Ascending aorta (tissue), 2 donors: ENCODE results near the gene S100B. TPM values are rescaled to one million over a fixed set of nuclear protein-coding genes. Genes with fewer than 3 reads are reported as not detected.

Source experiments
- DNase-seq, 2 donors: peaks; one replicate each; pipeline ENCODE4 v3.0.0-alpha.2; 2019; ENCODE audit warnings: low spot score in 2 of 2
- H3K27ac ChIP-seq, 2 donors: fragments of 200-600 bp; sonication (generic); one replicate each; pipeline ENCODE4 v1.5.1; 2016 to 2017; ENCODE audit warnings: mild to moderate bottlenecking in 1 of 2
- H3K27me3 ChIP-seq: fragments of 200-600 bp; sonication (generic); one replicate; pipeline ENCODE4 v1.5.1; 2017
- H3K36me3 ChIP-seq, 2 donors: fragments of 200-600 bp; sonication (generic); one replicate each; pipeline ENCODE4 v1.5.1; 2016
- H3K4me1 ChIP-seq, 2 donors: fragments of 200-600 bp; sonication (generic); one replicate each; pipeline ENCODE4 v1.5.1; 2016 to 2017; ENCODE audit warnings: mild to moderate bottlenecking in 1 of 2
- H3K4me3 ChIP-seq, 2 donors: fragments of 200-600 bp; sonication (generic); one replicate each; pipeline ENCODE4 v1.5.1; 2016 to 2017; ENCODE audit warnings: mild to moderate bottlenecking in 1 of 2
- H3K9me3 ChIP-seq, 2 donors: fragments of 200-600 bp; sonication (generic); one replicate each; pipeline ENCODE4 v1.5.1; 2016
- intact Hi-C: fragments of 100-400 bp; cut with DNase I; formaldehyde crosslinking; loops from one replicate; pipeline ENCODE4 v1.15.1; 2023
- total RNA-seq: library from RNA; depleted of rRNA; stranded (reverse); fragments of >200 nt; gene quantifications from one replicate; pipeline ENCODE4 v1.1.0, GENCODE V29; 2016
- TF ChIP-seq, protein P1 (sequence below), 3 experiments: fragments of 200-600 bp in 2 of 3; fragments of 450-650 bp in 1 of 3; sonication (generic) in 2 of 3; IDR thresholded peaks; one replicate each; pipeline ENCODE4 v1.5.1; 2016 to 2019; ENCODE audit warnings: antibody characterized with exemption in 3 of 3, mild to moderate bottlenecking in 1 of 3, moderate library complexity in 1 of 3

S100B gene
- total RNA-seq, 1 donor from 2014 or later = 0.53 TPM

DNA sequence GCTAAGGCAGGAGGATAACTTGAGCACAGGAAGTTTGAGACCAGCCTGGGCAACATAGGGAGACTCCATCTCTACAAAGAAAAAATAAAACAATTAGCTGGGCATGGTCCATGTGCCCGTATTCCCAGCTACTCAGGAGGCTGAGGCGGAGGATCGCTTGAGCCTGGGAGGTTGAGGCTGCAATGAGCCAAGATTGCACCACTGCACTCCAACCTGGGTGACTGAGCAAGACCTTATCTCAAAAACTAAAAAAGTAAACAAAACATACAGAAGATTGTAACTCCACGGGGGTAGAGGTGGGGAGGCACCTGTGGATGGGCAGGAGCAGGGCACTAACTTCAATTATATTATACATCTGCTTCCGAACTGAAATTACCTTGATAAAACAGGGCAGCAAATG, 4.6 kb downstream of the S100B start:
- Histone ChIP-seq H3K9me3 (no peaks in the 10 kb centered on the region), H3K4me1 (peaks cover 2 to 5% of the 10 kb centered on the region in 2 donors), H3K4me3 (no peak overlapping the region), H3K27ac (no peak overlapping the region), H3K36me3 (no peaks in the 10 kb centered on the region), H3K27me3 (no peaks in the 10 kb centered on the region)
- TF ChIP-seq, protein P1, sequence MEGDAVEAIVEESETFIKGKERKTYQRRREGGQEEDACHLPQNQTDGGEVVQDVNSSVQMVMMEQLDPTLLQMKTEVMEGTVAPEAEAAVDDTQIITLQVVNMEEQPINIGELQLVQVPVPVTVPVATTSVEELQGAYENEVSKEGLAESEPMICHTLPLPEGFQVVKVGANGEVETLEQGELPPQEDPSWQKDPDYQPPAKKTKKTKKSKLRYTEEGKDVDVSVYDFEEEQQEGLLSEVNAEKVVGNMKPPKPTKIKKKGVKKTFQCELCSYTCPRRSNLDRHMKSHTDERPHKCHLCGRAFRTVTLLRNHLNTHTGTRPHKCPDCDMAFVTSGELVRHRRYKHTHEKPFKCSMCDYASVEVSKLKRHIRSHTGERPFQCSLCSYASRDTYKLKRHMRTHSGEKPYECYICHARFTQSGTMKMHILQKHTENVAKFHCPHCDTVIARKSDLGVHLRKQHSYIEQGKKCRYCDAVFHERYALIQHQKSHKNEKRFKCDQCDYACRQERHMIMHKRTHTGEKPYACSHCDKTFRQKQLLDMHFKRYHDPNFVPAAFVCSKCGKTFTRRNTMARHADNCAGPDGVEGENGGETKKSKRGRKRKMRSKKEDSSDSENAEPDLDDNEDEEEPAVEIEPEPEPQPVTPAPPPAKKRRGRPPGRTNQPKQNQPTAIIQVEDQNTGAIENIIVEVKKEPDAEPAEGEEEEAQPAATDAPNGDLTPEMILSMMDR (IDR thresholded peaks at IDR 0.05) = no peak
- no peak for DNase-seq
- intact Hi-C loops = no loop called here

DNA sequence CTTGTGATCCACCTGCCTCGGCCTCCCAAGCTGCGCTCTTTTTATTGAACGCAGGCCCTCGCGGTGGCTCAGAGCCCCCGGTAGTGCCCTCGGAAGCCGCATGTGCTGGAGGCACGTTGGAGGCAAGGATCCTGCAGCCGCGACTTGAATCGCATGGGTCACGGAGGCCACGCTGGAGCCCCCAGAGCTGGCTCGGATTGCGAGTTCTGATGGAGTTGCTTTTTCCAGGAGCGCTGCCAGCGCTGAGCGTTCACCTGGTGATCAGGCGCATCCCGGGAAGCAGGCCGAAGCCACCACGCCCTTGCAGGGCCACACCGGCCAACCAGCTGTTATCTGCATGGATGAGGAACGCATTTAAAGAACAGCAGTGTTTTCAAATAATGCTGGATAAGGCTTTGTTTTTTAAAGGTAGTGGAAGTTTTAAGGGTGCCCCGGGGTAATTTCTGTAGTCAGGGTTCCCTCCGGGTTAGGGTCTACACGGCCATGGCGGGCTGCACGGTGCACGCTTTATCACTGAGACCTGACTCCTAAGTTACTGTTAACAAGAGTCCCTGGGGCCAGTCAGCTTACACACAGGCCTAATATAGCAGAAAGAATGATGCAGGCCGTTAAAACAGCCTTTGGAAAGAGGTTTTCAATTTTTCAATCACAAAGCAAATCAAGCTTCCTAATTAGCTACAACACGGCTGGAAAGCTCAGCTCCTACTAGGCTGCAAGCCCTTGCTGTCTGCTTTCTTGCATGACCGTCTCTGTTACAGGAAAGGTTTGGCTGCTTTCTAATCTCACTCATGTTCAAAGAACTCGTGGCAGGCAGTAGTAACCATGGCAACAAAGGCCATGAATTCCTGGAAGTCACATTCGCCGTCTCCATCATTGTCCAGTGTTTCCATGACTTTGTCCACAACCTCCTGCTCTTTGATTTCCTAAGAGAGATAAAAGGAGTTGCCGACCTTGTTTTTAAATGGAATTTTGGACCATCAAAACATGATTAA, 6.0 kb downstream of the S100B start:
- intact Hi-C loops = no loop called here
- Histone ChIP-seq H3K4me3 (no peak overlapping the region), H3K4me1 (peaks cover 2 to 5% of the 10 kb centered on the region in 2 donors), H3K9me3 (no peaks in the 10 kb centered on the region), H3K27ac (no peak overlapping the region), H3K27me3 (no peaks in the 10 kb centered on the region), H3K36me3 (no peaks in the 10 kb centered on the region)
- no peak for DNase-seq
- TF ChIP-seq, protein P1 (IDR thresholded peaks at IDR 0.05) = no peak

DNA sequence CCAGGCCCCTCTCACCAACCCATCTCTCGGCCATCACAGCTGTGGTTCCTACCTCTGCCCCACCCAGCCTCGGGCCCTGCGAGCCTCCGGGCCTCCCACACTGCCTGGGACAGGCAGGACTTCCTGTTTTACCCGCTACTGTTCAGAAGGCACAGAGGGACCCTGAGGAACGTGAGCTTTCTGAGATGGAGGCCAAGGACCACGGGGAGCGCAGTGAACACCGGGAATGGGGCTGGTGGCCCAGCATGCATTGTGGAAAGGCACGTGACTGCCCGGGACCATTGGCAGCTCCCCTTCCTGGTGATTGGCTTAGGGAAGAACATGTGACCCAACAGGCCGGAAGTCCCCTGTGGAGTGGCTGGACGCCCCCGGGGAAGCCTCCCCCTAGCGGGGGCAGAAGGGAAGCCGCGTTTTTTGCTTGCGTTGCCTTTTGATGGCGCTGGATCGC, 7.0 kb downstream of the S100B start:
- no peaks in the 10 kb centered on the region for H3K9me3 ChIP-seq
- no peaks in the 10 kb centered on the region for H3K27me3 ChIP-seq
- intact Hi-C loops = no loop called here
- no peaks in the 10 kb centered on the region for H3K36me3 ChIP-seq
- no peak overlapping the region for H3K4me3 ChIP-seq
- peaks cover 2 to 5% of the 10 kb centered on the region in 2 donors for H3K4me1 ChIP-seq
- TF ChIP-seq, protein P1 (IDR thresholded peaks at IDR 0.05) = no peak
- no peak for DNase-seq
- H3K27ac ChIP-seq = no peak overlapping the region

DNA sequence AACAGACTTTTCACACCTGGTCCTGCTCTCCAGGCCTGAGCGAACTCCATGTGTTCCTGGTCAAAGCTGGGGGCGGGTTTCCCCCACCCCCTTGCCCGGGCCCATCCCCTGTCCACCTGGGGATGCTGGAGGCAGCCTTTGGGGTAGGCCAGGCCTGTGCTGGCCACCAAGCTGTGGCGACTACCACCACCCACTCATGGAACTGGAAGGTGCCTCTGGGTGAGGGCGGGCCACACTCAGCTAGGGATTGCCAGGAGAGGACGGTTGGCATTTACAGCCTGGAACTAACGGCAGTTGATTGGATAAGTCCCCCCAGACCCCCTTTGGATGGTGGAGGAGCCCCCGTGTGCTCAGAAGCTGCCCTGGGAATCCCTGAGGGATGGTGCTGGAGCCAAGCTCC, 7.9 kb downstream of the S100B start:
- Histone ChIP-seq H3K4me3 (no peak overlapping the region), H3K9me3 (no peaks in the 10 kb centered on the region), H3K27me3 (no peaks in the 10 kb centered on the region), H3K36me3 (no peaks in the 10 kb centered on the region), H3K27ac (no peak overlapping the region), H3K4me1 (peaks cover 2 to 5% of the 10 kb centered on the region in 2 donors)
- DNase-seq = no peak
- intact Hi-C loops = no loop called here
- TF ChIP-seq, protein P1 (IDR thresholded peaks at IDR 0.05) = no peak

DNA sequence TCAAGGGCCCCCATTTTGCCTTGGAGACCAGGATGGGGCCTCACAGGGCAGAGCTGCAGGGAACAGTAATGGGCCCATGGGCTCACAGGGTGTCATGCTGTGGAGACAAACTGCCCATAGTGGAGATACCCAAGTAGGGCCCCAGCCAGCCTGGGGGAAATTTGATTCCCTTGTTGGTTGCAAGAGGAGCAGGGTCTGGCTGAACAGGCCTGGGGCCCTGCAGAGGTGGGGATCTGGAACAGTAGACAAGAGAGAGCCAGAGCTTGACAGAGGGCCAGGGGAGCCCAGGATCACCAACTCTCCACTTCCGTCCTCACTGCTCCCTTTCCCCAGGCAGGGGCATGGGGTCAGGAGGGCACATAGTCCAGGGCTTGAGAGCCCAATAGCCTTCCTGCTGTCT, 8.7 kb downstream of the S100B start:
- TF ChIP-seq, protein P1 (IDR thresholded peaks at IDR 0.05) = no peak
- no peaks in the 10 kb centered on the region for H3K9me3 ChIP-seq
- H3K27me3 ChIP-seq = no peaks in the 10 kb centered on the region
- DNase-seq = no peak
- intact Hi-C loops = no loop called here
- H3K4me1 ChIP-seq = peaks cover 2 to 5% of the 10 kb centered on the region in 2 donors
- no peak overlapping the region for H3K27ac ChIP-seq
- no peak overlapping the region for H3K4me3 ChIP-seq
- H3K36me3 ChIP-seq = no peaks in the 10 kb centered on the region
